Epidermal melanocyte (primary cell): ENCODE measurements around the gene GM2A.

Source experiments
- DNase-seq: peaks from one replicate; pipeline ENCODE4 v3.0.0; 2011; ENCODE audit warnings: low spot score; ENCODE audit not compliant: insufficient read length

Gene GM2A

DNA sequence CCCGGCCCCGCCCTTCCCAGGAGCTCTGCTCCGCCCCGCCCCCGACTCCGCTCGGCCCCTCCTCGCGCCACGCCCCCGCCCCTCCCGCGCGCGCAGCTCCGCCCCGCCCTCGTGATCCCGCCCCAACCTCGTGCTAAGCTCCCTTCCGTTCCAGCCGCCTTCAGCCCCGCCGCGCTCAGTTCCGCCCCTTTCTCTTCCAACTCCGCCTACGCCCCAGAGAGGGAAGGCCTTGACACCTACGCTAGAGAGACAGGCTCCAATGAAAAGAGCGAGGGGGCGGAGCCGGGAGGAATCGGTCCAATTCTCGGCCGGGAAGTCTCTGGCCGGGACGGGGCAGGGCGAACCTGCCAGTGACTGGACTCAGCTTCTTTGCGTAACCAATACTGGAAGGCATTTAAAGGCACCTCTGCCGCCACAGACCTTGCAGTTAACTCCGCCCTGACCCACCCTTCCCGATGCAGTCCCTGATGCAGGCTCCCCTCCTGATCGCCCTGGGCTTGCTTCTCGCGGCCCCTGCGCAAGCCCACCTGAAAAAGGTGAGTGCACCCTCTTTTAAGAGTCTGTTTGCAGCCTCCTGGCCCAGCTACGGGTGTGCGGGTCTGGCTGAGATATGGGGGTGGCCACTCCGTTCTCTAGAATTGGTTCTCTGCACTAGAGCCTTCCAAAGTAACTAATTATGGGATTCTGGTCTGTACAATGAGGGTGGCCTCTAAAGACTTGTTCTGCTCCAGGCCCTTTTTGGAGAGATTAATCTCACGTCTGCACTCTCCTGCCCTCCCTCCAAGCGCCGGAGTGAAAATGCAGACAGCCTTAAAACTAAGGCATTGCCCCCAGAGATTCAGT is at the start of gene GM2A:
Gene GM2A (plus strand): TSS at position 424 of the 843 bp plus-strand sequence. CDS start 32 bp downstream, at position 456.
- peak; percentile 94 for DNase-seq

DNA sequence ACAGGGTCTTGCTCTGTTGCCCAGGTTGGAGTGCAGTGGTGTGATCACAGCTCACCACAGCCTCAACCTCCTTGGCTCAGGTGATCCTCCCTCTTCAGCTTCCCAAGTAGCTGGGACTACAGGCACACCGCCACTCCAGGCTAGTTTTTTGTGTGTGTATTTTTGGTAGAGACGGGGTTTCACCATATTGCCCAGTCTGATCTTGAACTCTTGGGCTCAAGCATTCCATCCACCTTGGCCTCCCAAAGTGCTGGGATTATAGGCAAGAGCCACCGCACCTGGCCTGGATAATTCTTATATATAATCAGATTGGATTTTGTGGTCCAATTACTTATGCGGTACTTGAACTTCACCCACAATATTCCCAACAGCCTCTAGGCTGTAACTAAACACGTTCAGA is 48.9 kb upstream of the GM2A start:
- no peak for DNase-seq

DNA sequence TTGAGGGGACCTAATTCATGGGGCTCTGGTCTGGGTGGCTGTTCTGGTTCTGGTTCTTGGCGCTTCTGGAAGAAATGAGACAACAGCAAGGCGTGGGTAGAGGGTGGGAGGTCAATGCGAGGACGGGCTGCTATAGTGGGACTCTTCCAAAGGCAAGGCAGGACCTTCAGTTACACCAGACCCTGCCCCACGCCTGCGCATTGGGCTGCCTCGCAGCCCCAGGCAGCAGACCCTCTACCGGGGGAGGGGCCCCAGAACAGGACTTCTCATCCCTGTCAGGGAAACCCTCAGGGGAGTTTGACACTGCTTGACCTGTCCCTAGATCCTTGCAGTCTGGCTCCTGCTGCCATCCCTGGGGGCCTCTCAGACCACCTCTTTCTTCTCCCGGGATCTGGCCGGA is 47.6 kb upstream of the GM2A start:
- DNase-seq, result no peak

DNA sequence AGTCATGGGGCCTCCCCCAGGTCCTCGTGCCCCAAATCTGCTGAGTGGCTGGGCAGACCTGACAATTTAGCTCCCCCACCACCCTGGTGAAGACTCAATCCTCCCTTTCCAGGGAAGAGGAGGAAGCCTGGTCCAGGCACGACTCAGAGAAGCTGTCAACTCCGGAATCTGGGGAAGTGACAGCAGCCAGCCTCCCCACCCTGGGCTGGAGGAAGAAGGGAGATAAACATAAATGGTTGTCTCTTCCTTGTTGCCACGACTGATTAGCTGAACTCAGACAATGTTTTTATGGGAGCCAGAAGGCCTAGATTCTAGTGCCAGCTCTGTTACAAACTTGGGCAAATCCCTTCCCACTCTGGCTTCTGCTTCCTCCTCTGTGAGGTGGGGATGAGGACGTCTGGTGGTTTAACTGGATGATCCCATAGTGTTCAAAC is 44.5 kb upstream of the GM2A start:
- no peak for DNase-seq

DNA sequence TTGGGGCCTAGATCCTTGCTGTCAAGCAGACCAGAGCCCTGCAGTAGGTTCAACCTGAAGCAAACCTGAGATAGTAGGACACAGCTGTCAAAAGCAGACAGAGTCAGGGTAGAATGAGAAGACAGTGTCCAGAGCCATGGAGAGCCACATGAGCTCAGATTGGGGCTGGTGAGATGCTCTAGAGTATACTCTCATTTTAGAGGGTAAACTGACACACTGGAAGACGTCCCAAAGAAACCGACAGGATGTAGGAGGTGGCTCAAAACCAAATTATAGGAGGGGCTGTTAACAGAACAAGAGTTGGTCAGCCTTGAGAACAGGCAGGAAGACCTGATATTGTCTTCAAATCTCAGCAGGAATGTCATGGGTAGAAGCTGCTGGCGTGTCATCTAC is 40.6 kb upstream of the GM2A start:
- no peak for DNase-seq

DNA sequence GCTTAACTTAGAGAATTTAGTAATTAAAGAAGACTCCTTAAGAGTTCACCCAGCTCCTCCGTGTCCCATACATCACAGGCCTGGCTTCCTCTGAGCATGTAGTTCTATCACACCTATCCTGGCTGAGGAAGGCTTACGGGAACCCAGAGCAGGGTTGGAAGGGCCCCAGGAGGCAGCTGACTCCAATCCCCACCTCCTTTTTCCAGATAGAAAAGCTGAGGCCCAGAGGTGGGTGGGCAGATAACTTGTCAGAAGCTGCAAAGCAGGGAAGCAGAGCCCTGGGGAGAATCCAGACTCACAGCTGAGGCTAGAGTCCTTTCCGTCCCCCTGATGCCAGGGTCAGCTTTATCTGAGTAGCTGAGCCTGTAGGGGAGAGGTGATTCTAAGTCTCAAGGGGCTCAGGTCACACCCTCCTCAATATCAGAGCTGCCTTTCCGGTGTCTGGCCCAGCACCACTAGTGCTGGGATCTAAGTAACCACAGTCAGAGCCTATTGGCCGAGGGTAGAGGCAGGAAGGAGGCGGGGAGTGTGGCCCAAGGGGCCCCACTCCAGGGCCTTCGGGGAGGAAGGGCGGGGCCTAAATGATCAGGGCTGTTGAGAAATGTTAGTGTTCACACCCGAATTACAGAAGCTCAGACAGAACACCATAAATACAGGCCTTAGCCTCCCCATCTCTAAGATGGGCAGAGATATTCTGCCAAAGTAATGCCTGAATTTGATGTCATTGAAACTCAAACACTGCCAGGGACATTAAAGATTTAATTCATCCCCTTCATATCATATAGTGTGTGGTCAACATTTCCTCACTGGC is 39.0 kb upstream of the GM2A start:
- DNase-seq, result no peak

DNA sequence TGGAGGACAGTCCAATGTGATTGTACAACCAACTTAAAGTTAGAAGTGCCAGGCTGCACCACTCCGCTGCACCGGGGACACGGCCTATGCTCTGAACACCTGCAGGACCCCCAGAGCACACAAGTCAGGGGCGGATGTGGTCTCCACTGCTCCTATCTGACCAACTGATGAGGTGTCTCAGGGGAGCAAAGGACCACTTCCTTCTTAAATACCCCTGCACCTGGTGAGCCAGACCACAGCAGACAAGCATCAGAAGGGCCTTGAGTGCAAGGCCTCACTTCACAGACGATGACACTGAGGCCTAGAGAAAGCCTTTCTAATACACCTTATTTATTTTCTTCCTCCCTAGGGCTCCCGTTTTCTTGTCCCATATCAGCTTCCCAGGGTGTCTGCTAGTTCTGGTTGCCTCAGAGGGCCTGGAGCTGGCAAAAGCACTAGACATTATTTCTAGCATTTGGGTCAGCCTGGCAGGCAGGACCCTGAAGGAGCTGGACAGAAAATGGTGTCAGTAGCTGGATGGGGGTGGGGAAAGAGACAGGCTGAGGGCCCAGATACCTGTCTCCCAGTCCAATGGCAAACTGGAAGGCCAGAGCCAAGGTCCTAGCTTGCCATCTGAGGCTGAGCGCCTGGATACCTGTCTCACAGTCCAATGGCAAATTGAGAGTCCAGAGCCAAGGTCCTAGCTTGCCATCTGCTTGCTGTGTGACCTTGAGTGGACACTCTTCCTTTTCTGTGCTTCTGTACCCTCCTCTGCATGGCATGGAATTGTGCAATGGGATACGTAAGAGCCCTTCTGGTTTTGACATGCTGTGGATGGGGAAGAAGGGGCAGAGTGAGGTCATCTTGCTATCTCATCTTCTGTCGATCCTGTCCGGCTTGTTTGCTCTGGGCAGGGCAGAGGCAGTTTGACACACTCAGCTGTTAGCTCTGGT is 38.1 kb upstream of the GM2A start:
- no peak for DNase-seq

DNA sequence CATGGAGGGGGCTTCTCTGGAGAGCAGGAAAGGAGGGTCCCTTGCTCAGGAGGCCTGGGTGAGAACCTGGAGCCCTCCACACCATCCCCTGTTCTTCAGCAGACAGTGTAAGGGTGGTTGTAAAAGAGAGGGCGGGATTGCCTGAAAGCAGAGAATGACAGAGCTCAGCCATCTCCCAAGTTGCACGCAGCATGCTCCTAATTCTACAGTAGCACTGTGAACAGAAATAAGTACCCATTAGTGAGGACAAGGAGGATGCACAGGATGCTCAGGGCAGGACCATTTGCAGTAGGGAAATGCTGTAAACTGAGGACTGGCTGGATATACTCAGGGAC is 37.5 kb upstream of the GM2A start:
- no peak for DNase-seq

DNA sequence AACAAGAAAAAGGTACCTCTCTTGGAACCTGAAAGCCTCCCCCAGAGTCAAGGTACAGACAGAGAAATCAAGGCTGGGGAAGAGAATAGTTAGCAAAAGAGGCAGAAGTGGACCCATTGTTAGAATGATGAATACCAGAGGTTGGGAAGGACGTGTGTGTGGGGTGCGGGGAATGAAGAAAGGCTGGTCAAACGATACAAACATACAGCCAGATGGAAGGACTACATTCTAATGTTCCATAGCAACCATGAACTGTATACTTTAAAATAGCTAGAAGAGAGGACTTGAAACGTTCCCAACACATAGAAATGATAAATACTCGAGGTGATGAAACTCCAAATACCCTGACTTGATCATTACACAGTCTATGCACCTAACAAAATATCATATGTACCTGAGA is 36.2 kb upstream of the GM2A start:
- no peak for DNase-seq

DNA sequence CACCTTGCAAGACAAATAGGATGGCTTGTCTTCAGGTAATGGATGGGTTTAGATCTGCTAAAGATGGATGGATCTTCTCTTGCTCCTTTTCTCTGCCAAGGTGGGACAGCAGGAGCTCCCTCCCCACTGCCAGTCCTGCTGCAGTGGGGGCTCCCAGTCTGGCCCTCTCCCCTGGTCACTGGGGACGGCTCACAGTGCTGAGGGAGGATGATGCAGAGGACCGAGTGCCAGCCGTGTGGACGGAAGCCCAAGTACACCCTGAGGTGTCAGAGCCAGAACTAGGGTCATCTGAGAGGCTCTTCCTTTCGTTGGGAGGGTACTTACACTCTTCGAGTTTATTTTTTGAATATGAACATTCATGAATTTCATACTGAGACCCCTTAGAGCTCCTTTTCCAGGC is 34.8 kb upstream of the GM2A start:
- no peak for DNase-seq

DNA sequence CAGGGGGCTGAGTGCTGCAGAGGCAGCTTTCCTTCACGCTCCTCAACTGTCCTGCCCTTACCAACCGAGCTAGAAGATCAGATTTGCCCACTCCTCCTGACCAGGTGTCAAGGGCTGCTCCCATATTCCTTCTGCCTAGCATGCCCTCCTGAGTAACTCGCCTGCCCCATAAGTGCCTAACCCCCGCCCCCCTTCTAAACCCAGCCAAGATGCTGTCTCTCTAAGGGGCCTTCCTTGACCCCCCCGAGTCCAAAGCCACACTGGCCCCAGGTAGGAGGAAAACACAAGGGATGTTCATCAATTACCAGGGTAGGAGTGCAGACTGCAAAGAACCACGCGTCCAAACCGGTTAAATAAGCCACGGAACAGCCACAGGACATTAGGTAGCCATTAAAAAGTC is 33.8 kb upstream of the GM2A start:
- DNase-seq, result no peak

DNA sequence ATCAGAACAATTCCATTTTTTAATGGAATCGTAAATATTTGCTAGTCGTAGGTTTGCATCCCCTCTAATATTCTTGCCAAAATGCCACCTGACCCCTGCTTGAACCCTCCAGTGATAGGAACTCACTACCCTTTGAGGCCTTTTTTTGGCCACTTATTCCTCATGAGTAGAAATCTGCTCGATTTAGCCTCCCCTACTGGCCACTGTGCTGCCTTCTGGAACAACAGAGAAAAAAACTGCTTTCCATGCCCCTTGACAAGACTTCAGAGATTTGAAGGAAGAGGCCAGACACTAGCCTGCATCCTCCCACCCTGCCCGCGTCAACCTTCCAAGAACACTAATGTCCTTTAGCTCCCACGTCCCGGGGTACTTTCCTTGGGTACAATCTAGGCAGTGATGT is 33.2 kb upstream of the GM2A start:
- no peak for DNase-seq

DNA sequence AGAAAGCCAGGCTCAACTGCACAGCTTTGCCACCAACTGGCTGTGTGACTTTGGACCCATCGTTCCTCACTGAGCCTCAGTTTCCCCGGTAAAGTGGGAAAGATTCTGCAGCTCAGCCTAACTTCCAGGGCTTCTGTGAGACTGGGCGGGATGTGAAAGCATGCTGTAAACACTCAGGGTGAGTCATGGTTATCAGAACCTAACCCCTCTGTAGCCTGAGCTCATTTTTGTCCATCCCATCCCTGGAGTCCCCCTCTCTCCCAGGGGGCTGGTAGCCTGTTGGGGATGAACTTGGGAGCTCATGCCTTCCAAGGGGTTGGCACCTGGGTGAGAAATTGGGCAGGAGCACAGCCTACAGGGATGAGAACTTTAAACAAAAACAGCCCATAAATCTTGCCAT is 31.4 kb upstream of the GM2A start:
- DNase-seq, result no peak

DNA sequence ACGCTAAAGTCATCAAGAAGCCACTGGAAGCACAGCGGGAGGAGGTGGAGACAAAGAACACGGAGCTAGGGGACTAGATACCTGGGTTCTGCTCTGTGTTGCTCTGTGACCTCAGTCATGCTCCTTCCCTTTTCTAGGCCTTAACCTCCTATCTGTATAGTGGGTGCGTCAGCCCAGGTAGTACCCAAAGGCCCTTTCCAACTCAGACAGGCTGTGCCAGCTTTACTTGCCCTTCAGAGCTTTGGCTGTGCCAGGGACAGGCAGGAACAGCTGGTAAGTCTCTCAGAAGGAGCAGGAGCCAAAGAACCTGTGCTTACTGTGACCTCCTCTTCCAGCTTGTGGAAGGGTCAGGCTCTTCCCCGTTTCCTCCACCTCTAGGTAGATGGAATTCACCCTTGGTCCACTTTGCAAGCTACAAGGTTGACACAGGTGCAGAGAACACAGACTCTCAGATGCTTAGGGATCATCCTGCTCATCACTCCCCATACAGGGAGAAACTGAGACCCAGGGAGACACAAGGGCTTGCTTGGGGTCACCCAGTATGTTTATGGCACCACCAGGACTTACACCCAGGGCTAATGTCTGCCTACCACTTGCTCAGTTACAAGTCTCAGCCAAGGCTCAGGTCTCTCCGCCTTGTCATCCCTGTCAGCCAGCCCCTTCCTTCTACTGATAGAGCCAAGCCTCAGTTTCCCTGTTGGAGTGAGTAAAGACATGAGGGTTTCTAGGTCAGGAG is 30.8 kb upstream of the GM2A start:
- no peak for DNase-seq

DNA sequence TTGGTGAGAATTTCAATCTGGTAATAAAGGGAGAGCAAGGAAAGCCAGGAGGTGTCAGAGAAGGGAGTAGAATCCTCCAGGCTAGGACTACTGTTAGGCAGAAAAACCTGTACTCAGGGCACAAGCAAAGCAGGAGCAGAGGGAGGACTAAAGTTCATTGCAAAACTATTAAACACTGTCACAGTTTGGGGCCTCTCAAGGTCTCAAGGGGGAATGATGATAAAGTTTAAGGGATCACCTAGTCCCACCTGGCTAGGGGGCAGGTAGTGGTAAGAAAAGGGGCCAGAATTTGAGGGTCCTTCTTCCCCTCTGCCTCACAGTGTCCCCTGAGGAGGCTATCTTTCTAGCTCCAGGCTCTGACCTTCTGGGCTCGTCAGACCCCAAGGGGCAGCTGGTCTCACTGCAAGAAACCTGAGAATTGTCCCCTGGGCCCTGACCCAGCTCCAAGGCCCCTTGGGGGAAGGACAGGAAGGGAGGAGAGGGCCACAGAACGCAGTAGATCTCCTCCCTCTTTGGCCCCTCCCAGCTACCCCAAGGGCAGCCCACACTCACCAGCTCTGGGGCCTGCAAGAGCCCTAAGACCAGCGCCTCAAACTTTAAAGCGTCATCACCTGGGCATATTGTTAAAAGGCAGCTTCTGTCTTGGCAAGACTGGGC is 30.1 kb upstream of the GM2A start:
- no peak for DNase-seq

DNA sequence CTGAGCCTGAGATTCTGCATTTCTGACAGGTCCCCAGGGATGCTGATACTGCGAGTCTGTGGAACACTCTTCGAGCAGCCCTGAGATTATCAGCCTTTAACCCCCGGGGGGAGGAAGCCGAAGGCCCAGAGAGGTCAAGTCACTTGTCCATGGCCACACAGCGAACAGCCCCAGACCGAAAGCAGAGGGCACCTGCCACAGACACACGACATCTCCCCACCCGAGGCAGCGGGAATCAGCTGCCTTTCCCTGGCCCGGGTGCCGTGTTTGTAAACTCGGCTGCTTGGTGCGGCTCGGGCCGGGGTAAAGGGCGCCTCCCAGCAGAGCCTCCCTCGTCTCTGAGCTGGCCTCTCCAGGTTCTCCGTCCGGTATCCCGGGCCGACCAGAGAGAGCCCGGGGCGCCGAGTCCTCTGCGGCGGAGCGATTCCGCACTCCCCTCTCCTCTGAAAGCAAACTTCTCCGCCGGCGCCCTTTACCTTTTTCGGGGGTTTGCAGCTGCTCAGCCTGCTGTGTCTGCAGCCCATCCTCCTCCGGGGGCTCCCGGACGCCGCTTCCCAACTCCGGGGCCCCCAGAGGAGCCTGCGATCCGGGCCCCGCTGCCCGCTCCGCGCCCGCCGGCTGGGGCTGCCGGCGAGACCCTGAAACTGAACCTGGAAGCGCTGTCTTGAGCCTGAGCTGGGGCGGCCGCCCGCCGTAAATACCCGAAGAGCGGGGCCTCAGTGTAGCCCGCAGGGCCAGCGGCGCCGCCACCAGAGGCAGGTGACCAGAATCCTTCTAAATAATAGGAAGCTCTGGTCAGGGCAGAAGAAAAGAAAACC is 29.3 kb upstream of the GM2A start, which contains the start of gene CCDC69:
Gene CCDC69 (minus strand): TSS at position 646 of the 818 bp plus-strand sequence. CDS start 122 bp downstream, at position 524.
- peak; percentile 58 for DNase-seq

DNA sequence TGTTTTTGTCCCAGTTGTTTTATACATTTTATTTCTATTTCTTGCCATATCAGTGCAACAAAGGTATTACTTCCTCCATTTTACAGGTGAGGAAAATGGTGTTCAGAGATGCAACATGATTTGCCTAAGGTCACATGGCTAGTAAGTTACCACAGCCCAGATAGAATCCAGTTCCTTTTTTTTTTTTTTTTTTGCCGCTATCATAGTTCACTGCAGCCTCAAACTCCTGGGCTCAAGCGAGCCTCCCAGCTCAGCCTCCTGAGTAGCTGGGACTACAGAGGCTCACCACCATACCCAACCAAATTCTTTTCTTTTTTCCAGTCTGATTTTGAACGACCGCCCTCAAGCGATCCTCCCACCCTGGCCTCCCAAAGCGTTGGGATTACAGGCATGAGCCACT is 28.6 kb upstream of the GM2A start:
- no peak for DNase-seq

DNA sequence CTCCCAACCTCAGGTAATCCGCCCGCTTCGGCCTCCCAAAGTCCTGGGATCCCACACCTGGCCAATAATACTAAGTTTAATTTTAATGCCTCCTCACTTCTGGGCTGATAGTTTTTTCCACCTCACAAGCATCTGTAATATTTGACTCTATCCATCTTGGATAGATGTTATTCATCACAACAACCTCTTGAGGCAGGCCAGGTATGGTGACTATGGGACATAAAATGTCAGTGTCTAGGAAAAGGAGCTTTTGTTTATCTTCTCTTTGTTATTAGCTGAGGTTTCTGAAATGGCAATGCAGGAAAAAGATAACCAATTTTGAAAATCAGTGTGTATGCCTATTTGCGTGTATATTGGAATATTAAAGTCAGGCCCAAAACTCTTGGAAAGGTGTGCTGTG is 27.9 kb upstream of the GM2A start:
- DNase-seq, result no peak

DNA sequence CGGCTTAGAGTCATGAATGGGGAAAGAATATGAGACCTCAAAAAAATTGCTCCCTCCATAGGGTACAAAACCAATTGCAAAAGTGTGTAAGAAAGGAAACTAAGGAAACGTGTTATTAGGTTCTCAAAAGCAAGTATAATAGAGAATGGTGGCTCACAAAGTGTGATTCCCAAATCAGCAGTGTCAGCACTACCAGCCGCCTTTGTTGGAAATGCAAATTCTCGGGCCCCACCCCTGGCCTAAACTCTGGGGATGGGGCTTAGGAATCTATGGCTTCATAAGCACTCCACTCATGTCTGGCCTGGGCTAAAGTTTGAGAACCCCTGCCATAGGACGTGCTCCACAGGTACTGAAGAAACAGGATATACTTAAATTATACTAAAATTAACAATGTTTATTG is 27.5 kb upstream of the GM2A start:
- no peak for DNase-seq
